Astrocyte of the spinal cord (primary cell): ENCODE data around the gene DSG4.

ENCODE experiments used
- DNase-seq: peaks from one replicate; pipeline ENCODE4 v3.0.0; 2011; ENCODE audit warnings: low read depth, low spot score
- H3K4me3 ChIP-seq: 2 replicates; pipeline ENCODE4 v1.5.1; 2011; ENCODE audit warnings: low read depth, mild to moderate bottlenecking, low read length, moderate library complexity
- in situ Hi-C: cut with HindIII; loops from 2 replicates; pipeline ENCODE4 v1.10.0; 2017; ENCODE audit warnings: low sequenced_read_pairs
- TF ChIP-seq, protein P1 (sequence below): IDR thresholded peaks from 2 replicates; pipeline ENCODE4 v1.5.1; 2012; ENCODE audit warnings: low read depth, mild to moderate bottlenecking, low read length, inconsistent platforms

Gene DSG4

DNA sequence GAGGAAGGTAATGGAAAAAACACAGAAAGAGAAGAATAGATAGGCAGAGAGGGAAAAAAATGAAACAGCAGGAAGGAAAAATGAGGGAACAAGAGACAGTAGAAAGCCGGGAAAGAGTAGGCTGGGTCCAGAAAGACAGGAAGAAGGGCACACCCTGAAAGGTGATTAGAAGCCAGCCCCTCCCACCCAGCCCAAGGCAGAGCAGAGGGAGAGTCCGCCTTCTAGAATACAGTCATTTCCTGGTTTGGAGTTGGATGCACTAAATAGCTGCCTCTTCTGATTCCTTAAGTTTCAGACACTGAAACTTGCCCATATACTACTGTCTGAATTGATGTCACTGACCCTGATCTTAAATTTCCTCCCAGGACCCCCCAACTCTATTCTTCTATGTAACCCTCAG lies 53.0 kb downstream of the DSG4 start:
- H3K4me3 ChIP-seq, result no peak overlapping the region
- no peak for DNase-seq
- in situ Hi-C loops, result no loop called here
- TF ChIP-seq, protein P1, sequence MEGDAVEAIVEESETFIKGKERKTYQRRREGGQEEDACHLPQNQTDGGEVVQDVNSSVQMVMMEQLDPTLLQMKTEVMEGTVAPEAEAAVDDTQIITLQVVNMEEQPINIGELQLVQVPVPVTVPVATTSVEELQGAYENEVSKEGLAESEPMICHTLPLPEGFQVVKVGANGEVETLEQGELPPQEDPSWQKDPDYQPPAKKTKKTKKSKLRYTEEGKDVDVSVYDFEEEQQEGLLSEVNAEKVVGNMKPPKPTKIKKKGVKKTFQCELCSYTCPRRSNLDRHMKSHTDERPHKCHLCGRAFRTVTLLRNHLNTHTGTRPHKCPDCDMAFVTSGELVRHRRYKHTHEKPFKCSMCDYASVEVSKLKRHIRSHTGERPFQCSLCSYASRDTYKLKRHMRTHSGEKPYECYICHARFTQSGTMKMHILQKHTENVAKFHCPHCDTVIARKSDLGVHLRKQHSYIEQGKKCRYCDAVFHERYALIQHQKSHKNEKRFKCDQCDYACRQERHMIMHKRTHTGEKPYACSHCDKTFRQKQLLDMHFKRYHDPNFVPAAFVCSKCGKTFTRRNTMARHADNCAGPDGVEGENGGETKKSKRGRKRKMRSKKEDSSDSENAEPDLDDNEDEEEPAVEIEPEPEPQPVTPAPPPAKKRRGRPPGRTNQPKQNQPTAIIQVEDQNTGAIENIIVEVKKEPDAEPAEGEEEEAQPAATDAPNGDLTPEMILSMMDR, result no peak

DNA sequence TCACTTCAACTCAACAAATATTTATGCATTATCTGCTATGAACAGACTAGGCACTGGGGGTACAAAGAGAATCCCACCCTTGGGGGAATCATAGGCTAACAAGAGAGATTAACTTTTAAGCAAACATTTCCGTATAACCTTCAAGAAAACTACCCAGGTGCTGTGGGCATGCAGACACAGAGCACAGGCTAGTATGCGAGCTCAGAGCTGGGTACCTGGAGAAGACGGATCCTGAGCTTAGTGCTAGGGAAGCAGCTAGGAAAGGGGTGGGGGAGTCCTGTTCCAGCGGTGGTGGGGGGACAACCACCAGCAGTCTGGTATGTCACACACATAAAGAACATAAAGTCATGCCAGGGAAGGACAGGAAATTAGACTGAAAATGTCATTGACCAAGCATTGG lies 53.5 kb downstream of the DSG4 start:
- in situ Hi-C loops, result no loop called here
- DNase-seq, result no peak
- TF ChIP-seq, protein P1, result no peak
- no peak overlapping the region for H3K4me3 ChIP-seq

DNA sequence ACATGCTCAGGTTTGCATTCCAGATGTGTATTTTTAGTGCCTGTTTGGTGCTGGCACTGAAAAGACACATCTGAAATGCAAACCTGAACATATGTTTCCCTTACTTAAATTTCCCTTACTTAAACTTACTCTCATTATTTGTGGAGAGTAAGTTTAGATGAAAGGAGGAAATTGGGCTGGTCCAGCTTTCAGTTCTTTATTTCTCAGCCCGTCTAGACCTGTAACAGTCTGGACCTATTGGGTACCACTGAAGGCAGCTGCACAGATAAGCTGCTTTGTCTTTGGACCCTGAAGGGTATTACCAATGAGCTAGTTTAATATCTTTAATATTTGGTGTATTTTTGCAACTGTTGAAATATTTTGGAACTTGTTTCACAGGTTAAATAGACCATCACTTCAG lies 54.0 kb downstream of the DSG4 start:
- in situ Hi-C loops, result no loop called here
- H3K4me3 ChIP-seq, result no peak overlapping the region
- TF ChIP-seq, protein P1, result no peak
- DNase-seq, result no peak

GRCh38 chr18:31432316-31432715 lies 55.7 kb downstream of the DSG4 start:
- H3K4me3 ChIP-seq, result no peak overlapping the region
- DNase-seq, result no peak
- in situ Hi-C loops, result no loop called here
- TF ChIP-seq, protein P1, result no peak

DNA sequence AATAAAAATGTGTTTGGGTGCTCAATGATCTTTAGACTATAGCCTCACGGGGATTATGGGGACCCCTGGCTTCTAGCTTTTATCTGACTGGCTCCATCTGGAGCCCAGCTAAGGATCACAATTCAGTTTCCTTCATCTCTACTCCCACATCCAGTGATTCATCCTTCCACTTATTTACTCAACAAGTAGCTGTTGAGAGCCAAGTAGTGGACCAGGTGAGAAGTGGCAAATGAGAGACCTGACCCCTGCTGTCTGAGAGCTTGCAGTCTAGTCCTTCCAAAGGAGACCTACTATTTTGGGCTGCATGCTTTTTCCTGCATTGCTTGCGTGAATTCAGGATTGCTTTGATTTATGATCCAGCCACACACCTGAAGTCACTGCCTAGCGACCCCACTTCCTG lies 60.2 kb downstream of the DSG4 start:
- no peak overlapping the region for H3K4me3 ChIP-seq
- in situ Hi-C loops, result no loop called here
- TF ChIP-seq, protein P1, result no peak
- no peak for DNase-seq

- no peak for DNase-seq
- no peak overlapping the region for H3K4me3 ChIP-seq
- in situ Hi-C loops, result no loop called here
- TF ChIP-seq, protein P1, result no peak
Observed at GRCh38 chr18:31438402-31438801, 61.8 kb downstream of the DSG4 start.

GRCh38 chr18:31439807-31440325 lies 63.3 kb downstream of the DSG4 start:
- no peak for DNase-seq
- in situ Hi-C loops, result no loop called here
- H3K4me3 ChIP-seq, result no peak overlapping the region
- TF ChIP-seq, protein P1, result no peak
